T47D (cell line): ENCODE data around the gene ACAP1.

Experiments
- DNase-seq, 2 experiments: peaks; one replicate each; pipeline versions ENCODE4 v3.0.0 to v3.0.0-alpha.2; 2011 to 2012; ENCODE audit warnings: low read depth in 1 of 2, low spot score in 1 of 2
- JUND ChIP-seq: IDR thresholded peaks from 2 replicates; pipeline ENCODE4 v1.6.1; 2012; ENCODE audit warnings: low read depth
- in situ Hi-C: cut with HindIII; loops from 2 replicates; pipeline ENCODE4 v1.10.0; 2016; ENCODE audit warnings: low sequenced_read_pairs, low pct_unique_long_range_greater_than_20kb

Gene ACAP1

GRCh38 chr17:7314719-7315569 is 21.4 kb upstream of the ACAP1 start, which contains the start of gene GPS2:
Gene GPS2, minus strand, starts transcription at chr17:7315360. Its CDS starts 308 bp downstream, at chr17:7315052.
- in situ Hi-C loops: no loop called here
- DNase-seq: peak; percentile 85 to 88

GRCh38 chr17:7315570-7316235 is 20.6 kb upstream of the ACAP1 start:
- no peak for TF ChIP-seq JUND
- in situ Hi-C loops: no loop called here
- no peak for DNase-seq

More at GRCh38 chr17:7314719-7315569, 21.4 kb upstream of the ACAP1 start, which contains the start of gene GPS2:
- TF ChIP-seq JUND: no peak

- in situ Hi-C loops: no loop called here
- no peak for TF ChIP-seq JUND
- DNase-seq: no peak
These were observed 19.0 kb upstream of the ACAP1 start for GRCh38 chr17:7317161-7317803.

GRCh38 chr17:7318121-7318860 is 18.0 kb upstream of the ACAP1 start:
- TF ChIP-seq JUND: no peak
- in situ Hi-C loops: no loop called here
- DNase-seq: no peak

- no peak for TF ChIP-seq JUND
- no peak for DNase-seq
- in situ Hi-C loops: no loop called here
These were observed 14.9 kb upstream of the ACAP1 start for GRCh38 chr17:7321466-7321865.

- in situ Hi-C loops: no loop called here
- TF ChIP-seq JUND: no peak
- DNase-seq: no peak
These were observed 13.7 kb upstream of the ACAP1 start for GRCh38 chr17:7322520-7323194.

- in situ Hi-C loops: no loop called here
- no peak for TF ChIP-seq JUND
- no peak for DNase-seq
These were observed 12.4 kb upstream of the ACAP1 start for GRCh38 chr17:7323731-7324437.

- TF ChIP-seq JUND: no peak
- no peak for DNase-seq
- in situ Hi-C loops: no loop called here
These were observed 11.9 kb upstream of the ACAP1 start for GRCh38 chr17:7324438-7324779.

GRCh38 chr17:7325031-7325528 is 11.2 kb upstream of the ACAP1 start:
- no peak for TF ChIP-seq JUND
- in situ Hi-C loops: no loop called here
- DNase-seq: no peak

GRCh38 chr17:7326186-7326585 is 10.1 kb upstream of the ACAP1 start:
- no peak for DNase-seq
- no peak for TF ChIP-seq JUND
- in situ Hi-C loops: no loop called here

- in situ Hi-C loops: no loop called here
- no peak for TF ChIP-seq JUND
These were observed 9.3 kb upstream of the ACAP1 start for GRCh38 chr17:7327056-7327455.

More at GRCh38 chr17:7327056-7327455, 9.3 kb upstream of the ACAP1 start:
- no peak for DNase-seq
